ENCODE results near the gene SERGEF.

SERGEF gene

GRCh38 chr11:17771841-17772401 is 240.9 kb downstream of the SERGEF start:
- no peaks in the 10 kb centered on the region for H3K9me3 ChIP-seq (ENCODE audit: control insufficient read depth, insufficient read depth, low read length)
- H3K4me2 ChIP-seq (ENCODE audit: low read length), result no peak overlapping the region
- no peaks in the 10 kb centered on the region for H3K27me3 ChIP-seq (ENCODE audit: control insufficient read depth, low read length)
- no peaks in the 10 kb centered on the region for H3F3A ChIP-seq (ENCODE audit: control insufficient read depth, insufficient read depth)
- H3K79me2 ChIP-seq (ENCODE audit: control insufficient read depth, low read length), result no peaks in the 10 kb centered on the region
- no peak overlapping the region for H3K27ac ChIP-seq (ENCODE audit: low read depth, low read length)
- no peaks in the 10 kb centered on the region for H3K4me1 ChIP-seq (ENCODE audit: control insufficient read depth, low read length)
- no peaks in the 10 kb centered on the region for H3K9me2 ChIP-seq (replicated peaks; ENCODE audit: control insufficient read depth, low read length)
- no peaks in the 10 kb centered on the region for H3K36me3 ChIP-seq (ENCODE audit: control insufficient read depth, low read length)
- no peak for TF ChIP-seq CTCF (IDR thresholded peaks at IDR 0.05; ENCODE audit: low read depth, low read length, poor library complexity, severe bottlenecking)
- no peak for TF ChIP-seq EZH2phosphoT487 (IDR thresholded peaks at IDR 0.05; ENCODE audit: borderline replicate concordance, low read length)
- H4K20me1 ChIP-seq (ENCODE audit: control insufficient read depth, insufficient read depth, low read depth, low read length), result no peaks in the 10 kb centered on the region
- H3K4me3 ChIP-seq (ENCODE audit: low read length), result no peak overlapping the region

GRCh38 chr11:17771415-17771814 is 241.4 kb downstream of the SERGEF start:
- Histone ChIP-seq H4K20me1 (ENCODE audit: control insufficient read depth, insufficient read depth, low read depth, low read length) (no peaks in the 10 kb centered on the region), H3K27ac (ENCODE audit: low read depth, low read length) (no peak overlapping the region), H3K36me3 (ENCODE audit: control insufficient read depth, low read length) (no peaks in the 10 kb centered on the region), H3K4me2 (ENCODE audit: low read length) (no peak overlapping the region), H3K9me3 (ENCODE audit: control insufficient read depth, insufficient read depth, low read length) (no peaks in the 10 kb centered on the region), H3F3A (ENCODE audit: control insufficient read depth, insufficient read depth) (no peaks in the 10 kb centered on the region), H3K9me2 (replicated peaks; ENCODE audit: control insufficient read depth, low read length) (no peaks in the 10 kb centered on the region), H3K4me1 (ENCODE audit: control insufficient read depth, low read length) (no peaks in the 10 kb centered on the region), H3K79me2 (ENCODE audit: control insufficient read depth, low read length) (no peaks in the 10 kb centered on the region), H3K27me3 (ENCODE audit: control insufficient read depth, low read length) (no peaks in the 10 kb centered on the region), H3K4me3 (ENCODE audit: low read length) (no peak overlapping the region)
- no peak for TF ChIP-seq EZH2phosphoT487 (IDR thresholded peaks at IDR 0.05; ENCODE audit: borderline replicate concordance, low read length)
- no peak for TF ChIP-seq CTCF (IDR thresholded peaks at IDR 0.05; ENCODE audit: low read depth, low read length, poor library complexity, severe bottlenecking)

GRCh38 chr11:17770917-17771316 is 241.9 kb downstream of the SERGEF start:
- Histone ChIP-seq H3K4me1 (ENCODE audit: control insufficient read depth, low read length) (no peaks in the 10 kb centered on the region), H3K4me2 (ENCODE audit: low read length) (no peak overlapping the region), H3K9me2 (replicated peaks; ENCODE audit: control insufficient read depth, low read length) (no peaks in the 10 kb centered on the region), H3K27me3 (ENCODE audit: control insufficient read depth, low read length) (no peaks in the 10 kb centered on the region), H4K20me1 (ENCODE audit: control insufficient read depth, insufficient read depth, low read depth, low read length) (no peaks in the 10 kb centered on the region), H3K79me2 (ENCODE audit: control insufficient read depth, low read length) (no peaks in the 10 kb centered on the region), H3K36me3 (ENCODE audit: control insufficient read depth, low read length) (no peaks in the 10 kb centered on the region), H3K4me3 (ENCODE audit: low read length) (no peak overlapping the region), H3K27ac (ENCODE audit: low read depth, low read length) (no peak overlapping the region), H3K9me3 (ENCODE audit: control insufficient read depth, insufficient read depth, low read length) (no peaks in the 10 kb centered on the region), H3F3A (ENCODE audit: control insufficient read depth, insufficient read depth) (no peaks in the 10 kb centered on the region)
- TF ChIP-seq EZH2phosphoT487 (IDR thresholded peaks at IDR 0.05; ENCODE audit: borderline replicate concordance, low read length) (no peak), CTCF (IDR thresholded peaks at IDR 0.05; ENCODE audit: low read depth, low read length, poor library complexity, severe bottlenecking) (no peak)
